Measurements from ENCODE around the gene TUT1.
"Not testable (repeated sequence)": the region's sequence is repeated elsewhere in the genome, so short reads cannot be mapped to it uniquely, and the experiment has no call there.

Gene TUT1, protein sequence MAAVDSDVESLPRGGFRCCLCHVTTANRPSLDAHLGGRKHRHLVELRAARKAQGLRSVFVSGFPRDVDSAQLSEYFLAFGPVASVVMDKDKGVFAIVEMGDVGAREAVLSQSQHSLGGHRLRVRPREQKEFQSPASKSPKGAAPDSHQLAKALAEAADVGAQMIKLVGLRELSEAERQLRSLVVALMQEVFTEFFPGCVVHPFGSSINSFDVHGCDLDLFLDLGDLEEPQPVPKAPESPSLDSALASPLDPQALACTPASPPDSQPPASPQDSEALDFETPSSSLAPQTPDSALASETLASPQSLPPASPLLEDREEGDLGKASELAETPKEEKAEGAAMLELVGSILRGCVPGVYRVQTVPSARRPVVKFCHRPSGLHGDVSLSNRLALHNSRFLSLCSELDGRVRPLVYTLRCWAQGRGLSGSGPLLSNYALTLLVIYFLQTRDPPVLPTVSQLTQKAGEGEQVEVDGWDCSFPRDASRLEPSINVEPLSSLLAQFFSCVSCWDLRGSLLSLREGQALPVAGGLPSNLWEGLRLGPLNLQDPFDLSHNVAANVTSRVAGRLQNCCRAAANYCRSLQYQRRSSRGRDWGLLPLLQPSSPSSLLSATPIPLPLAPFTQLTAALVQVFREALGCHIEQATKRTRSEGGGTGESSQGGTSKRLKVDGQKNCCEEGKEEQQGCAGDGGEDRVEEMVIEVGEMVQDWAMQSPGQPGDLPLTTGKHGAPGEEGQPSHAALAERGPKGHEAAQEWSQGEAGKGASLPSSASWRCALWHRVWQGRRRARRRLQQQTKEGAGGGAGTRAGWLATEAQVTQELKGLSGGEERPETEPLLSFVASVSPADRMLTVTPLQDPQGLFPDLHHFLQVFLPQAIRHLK

DNA sequence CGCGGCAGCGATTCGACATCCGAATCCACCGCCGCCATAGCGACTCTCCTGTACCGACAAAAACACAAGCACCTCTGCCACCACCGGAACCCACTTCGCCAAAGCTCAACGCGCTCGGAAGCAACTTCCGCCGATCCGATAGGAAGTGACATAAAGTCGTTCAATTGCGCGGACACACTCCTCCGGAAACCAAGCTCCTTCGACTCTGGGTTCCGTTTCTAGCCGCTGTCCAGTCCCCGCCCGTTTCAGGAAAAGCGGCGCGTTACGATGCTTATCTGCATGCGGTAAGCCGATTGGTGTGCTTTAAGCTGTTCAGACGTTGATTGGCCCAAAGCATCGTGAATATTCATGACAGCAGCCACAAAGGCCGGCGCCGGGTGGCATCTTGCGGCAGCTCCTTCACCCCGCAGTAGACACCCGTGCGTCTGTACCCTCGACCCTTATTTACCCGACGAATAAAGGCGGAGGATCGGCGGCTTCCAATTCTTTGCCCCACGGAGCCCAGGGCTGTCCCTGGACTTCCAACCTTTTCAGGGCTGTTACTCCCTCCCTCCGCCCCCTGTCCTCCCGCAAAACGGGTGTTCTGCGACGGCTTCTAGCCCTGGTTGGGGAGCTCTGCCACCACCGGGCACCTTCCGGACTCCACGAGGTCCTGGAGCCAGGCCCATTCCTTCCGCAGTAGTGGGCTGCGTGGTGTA lies at the start of gene TUT1:
Gene TUT1, minus strand, starts transcription at position 76 of the 698 bp plus-strand sequence. Its CDS starts 38 bp downstream, at position 38.
- peak; percentile 98 for TF ChIP-seq POLR2AphosphoS5 (IDR thresholded peaks at IDR 0.05; ENCODE audit: borderline replicate concordance, low read depth, low read length)
- no peak for TF ChIP-seq EZH2 (IDR thresholded peaks at IDR 0.05)
- TF ChIP-seq FOXP2 (optimal IDR thresholded peaks at IDR 0.05; ENCODE audit: control extremely low read depth, extremely low read length, insufficient read depth): peak; percentile 77
- peak; percentile 98 for DNase-seq (ENCODE audit: low read depth, low spot score)
- Histone ChIP-seq H3K9me3 (ENCODE audit: low read depth, low read length) (no peaks in the 10 kb centered on the region), H3K9ac (ENCODE audit: insufficient read length) (peak within 1 kb of the TSS; percentile 94), H3K27ac (peak within 1 kb of the TSS; percentile 89), H3K4me3 (peak within 1 kb of the TSS; percentile 90), H3K36me3 (ENCODE audit: insufficient read depth, low read length) (peaks cover 55% of the 10 kb centered on the region)

DNA sequence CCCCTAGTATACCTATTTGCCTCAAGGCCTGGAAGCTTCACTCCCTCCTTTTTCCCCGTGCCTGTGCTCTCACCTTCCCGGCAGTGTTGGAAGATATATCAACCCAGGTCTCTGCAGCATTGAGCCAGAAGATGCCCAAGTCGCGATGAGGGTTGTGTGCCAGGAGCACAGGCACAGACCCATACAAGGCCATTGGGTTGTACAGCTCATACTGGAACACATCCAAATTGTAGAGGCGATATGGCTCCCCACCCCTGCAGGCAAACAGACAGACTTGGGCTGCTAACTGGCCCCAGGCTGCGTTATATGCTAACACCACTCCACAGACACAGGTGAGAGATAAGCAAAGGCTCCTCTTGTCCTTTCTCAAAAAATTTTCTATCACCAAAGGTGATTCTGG lies 41.2 kb upstream of the TUT1 start:
- Histone ChIP-seq H3K4me3 (no peak overlapping the region), H3K36me3 (ENCODE audit: insufficient read depth, low read length) (peaks cover 89% of the 10 kb centered on the region), H3K9me3 (ENCODE audit: low read depth, low read length) (no peaks in the 10 kb centered on the region), H3K9ac (ENCODE audit: insufficient read length) (no peak overlapping the region), H3K27ac (no peak overlapping the region)
- DNase-seq (ENCODE audit: low read depth, low spot score): no peak
- no peak for TF ChIP-seq EZH2 (IDR thresholded peaks at IDR 0.05)
- no peak for TF ChIP-seq FOXP2 (optimal IDR thresholded peaks at IDR 0.05; ENCODE audit: control extremely low read depth, extremely low read length, insufficient read depth)
- TF ChIP-seq POLR2AphosphoS5 (IDR thresholded peaks at IDR 0.05; ENCODE audit: borderline replicate concordance, low read depth, low read length): no peak

DNA sequence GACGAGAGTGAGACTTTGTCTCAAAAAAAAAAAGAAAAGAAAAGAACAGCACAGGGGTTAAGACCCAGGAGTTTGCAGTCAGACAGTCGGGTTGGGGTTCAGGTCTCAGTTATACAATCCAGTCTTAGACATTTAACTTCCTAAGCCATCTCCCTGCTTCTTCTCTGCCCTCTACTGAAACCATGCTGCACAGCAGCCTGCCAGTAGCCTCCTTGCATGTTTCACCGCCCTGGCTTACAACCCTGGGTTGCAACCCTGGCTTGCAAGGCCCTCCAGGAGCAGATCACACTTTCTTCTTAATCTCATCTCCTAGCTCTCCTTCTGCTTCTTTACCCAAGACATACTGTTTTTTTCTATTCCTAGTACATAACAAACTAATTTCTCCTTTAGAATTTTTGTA lies 36.4 kb upstream of the TUT1 start:
- no peak overlapping the region for H3K4me3 ChIP-seq
- DNase-seq (ENCODE audit: low read depth, low spot score): no peak
- no peaks in the 10 kb centered on the region for H3K9me3 ChIP-seq (ENCODE audit: low read depth, low read length)
- H3K36me3 ChIP-seq (ENCODE audit: insufficient read depth, low read length): peaks cover 70% of the 10 kb centered on the region
- TF ChIP-seq EZH2 (IDR thresholded peaks at IDR 0.05): no peak
- no peak for TF ChIP-seq POLR2AphosphoS5 (IDR thresholded peaks at IDR 0.05; ENCODE audit: borderline replicate concordance, low read depth, low read length)
- no peak for TF ChIP-seq FOXP2 (optimal IDR thresholded peaks at IDR 0.05; ENCODE audit: control extremely low read depth, extremely low read length, insufficient read depth)
- H3K27ac ChIP-seq: no peak overlapping the region
- no peak overlapping the region for H3K9ac ChIP-seq (ENCODE audit: insufficient read length)

- Histone ChIP-seq H3K9ac (ENCODE audit: insufficient read length) (no peak overlapping the region), H3K9me3 (ENCODE audit: low read depth, low read length) (no peaks in the 10 kb centered on the region), H3K27ac (peak overlapping the region; percentile 92), H3K36me3 (ENCODE audit: insufficient read depth, low read length) (peaks cover 24% of the 10 kb centered on the region), H3K4me3 (peak overlapping the region; percentile 83)
- no peak for TF ChIP-seq EZH2 (IDR thresholded peaks at IDR 0.05)
- TF ChIP-seq POLR2AphosphoS5 (IDR thresholded peaks at IDR 0.05; ENCODE audit: borderline replicate concordance, low read depth, low read length): no peak
- no peak for TF ChIP-seq FOXP2 (optimal IDR thresholded peaks at IDR 0.05; ENCODE audit: control extremely low read depth, extremely low read length, insufficient read depth)
- DNase-seq (ENCODE audit: low read depth, low spot score): no peak
Measured at GRCh38 chr11:62622476-62623089, 31.3 kb upstream of the TUT1 start.

DNA sequence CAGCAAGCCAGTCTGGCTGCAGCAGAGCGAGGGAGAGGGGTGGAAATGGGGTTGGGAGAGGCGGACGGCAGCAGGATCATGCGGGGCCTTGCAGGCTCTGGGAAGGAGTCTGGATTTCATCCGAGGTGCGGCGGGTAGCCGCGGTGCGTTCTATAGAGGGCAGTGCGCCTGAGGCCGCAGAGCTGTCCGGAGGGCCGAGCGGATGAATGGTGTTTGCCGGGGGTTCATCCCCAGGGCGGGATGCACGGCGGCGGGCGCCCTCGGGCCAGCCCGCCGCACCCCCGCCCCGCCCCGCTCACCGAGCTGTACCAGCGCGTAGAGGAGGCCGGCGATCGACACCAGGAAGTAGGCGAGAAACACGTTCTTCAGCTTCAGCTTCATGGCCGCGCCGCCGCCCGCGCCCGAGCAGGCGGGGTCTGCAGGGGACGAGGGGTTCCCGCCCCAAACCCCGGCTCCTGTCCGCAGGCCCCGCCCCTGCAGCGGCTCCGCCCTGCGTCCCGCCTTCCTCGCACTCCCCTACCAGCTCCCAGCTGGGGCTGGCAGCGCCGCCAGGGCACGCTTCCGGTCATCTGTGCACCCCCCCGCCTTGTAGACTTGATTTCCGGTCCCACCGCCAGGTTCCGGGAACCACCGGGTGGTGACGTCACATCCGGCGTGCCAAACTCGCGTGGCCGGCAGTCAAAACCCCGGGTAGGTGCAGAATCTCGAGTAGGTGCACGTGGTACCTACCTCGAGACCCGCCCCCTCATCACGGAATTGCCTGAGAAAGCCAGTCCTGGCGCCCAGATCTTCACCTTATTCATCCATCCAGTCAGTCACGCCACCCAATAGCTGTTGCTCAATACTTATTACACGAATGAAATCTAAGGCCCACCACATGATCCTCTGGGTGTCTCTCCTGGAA lies 30.5 kb upstream of the TUT1 start, which contains the start of gene B3GAT3:
Gene B3GAT3, minus strand, starts transcription at position 420 of the 904 bp plus-strand sequence. Its CDS starts 39 bp downstream, at position 381.
- Histone ChIP-seq H3K9ac (ENCODE audit: insufficient read length) (peak within 1 kb of the TSS; percentile 79), H3K36me3 (ENCODE audit: insufficient read depth, low read length) (peaks cover 19% of the 10 kb centered on the region), H3K27ac (peak within 1 kb of the TSS; percentile 92), H3K4me3 (peak within 1 kb of the TSS; percentile 83), H3K9me3 (ENCODE audit: low read depth, low read length) (no peaks in the 10 kb centered on the region)
- TF ChIP-seq POLR2AphosphoS5 (IDR thresholded peaks at IDR 0.05; ENCODE audit: borderline replicate concordance, low read depth, low read length) (peak; percentile 70), EZH2 (IDR thresholded peaks at IDR 0.05) (no peak)
- no peak for DNase-seq (ENCODE audit: low read depth, low spot score)

DNA sequence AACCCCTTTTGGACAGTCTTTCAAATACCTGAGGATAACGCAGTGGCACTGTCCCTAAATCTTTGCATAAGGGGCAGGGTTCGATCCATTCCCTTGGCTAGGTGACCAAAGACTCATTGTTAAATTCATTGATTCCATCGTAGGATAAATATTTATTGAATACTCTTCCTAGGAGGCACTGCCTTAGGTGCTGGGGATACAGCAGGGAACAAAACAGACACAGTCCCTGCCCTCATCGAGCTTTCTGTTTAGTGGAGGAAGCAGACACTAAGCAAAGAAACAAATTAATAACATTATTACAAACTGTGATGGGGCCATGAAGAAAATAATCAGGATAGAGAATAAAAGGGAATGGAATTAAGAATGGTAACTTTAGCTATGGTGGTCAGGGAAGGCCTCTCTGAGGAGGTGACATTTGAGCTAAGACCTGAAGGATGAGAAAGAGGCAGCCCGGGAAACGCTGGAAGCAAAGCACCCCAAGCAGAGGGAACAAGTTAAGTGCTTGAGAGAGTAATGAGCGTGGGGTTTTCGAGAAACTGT lies 29.8 kb upstream of the TUT1 start:
- Histone ChIP-seq H3K9me3 (ENCODE audit: low read depth, low read length) (no peaks in the 10 kb centered on the region), H3K27ac (peak overlapping the region; percentile 92), H3K9ac (ENCODE audit: insufficient read length) (peak overlapping the region; percentile 79), H3K36me3 (ENCODE audit: insufficient read depth, low read length) (peaks cover 12% of the 10 kb centered on the region), H3K4me3 (peak overlapping the region; percentile 83)
- no peak for DNase-seq (ENCODE audit: low read depth, low spot score)
- TF ChIP-seq POLR2AphosphoS5 (IDR thresholded peaks at IDR 0.05; ENCODE audit: borderline replicate concordance, low read depth, low read length) (no peak), FOXP2 (optimal IDR thresholded peaks at IDR 0.05; ENCODE audit: control extremely low read depth, extremely low read length, insufficient read depth) (no peak), EZH2 (IDR thresholded peaks at IDR 0.05) (no peak)

GRCh38 chr11:62616957-62617356 lies 25.6 kb upstream of the TUT1 start:
- not testable (repeated sequence) for H3K9ac ChIP-seq (ENCODE audit: insufficient read length); H3K36me3 ChIP-seq (ENCODE audit: insufficient read depth, low read length); DNase-seq (ENCODE audit: low read depth, low spot score); H3K4me3 ChIP-seq; H3K9me3 ChIP-seq (ENCODE audit: low read depth, low read length); H3K27ac ChIP-seq
